Body of pancreas (tissue), 4 donors: ENCODE results near the gene CDK5RAP3.

Experiments used
- CTCF ChIP-seq, 7 experiments: fragments of 450-650 bp in 4 of 7; fragments of 200-600 bp in 3 of 7; sonication (generic) in 3 of 7; IDR thresholded peaks; one replicate each; pipeline ENCODE4 v1.5.1; 2016 to 2019; ENCODE audit warnings: antibody characterized with exemption in 7 of 7
- POLR2A ChIP-seq, 3 donors: fragments of 450-650 bp; IDR thresholded peaks; one replicate each; pipeline ENCODE4 v1.6.1; 2016; ENCODE audit warnings: antibody characterized with exemption in 3 of 3, mild to moderate bottlenecking in 2 of 3

GRCh38 chr17:47929218-47930000 lies 41.5 kb upstream of the CDK5RAP3 start:
- TF ChIP-seq CTCF (IDR thresholded peaks at IDR 0.05) (no peak), POLR2A (IDR thresholded peaks at IDR 0.05) (no peak)
